GM19455 (cell line): Measurements from ENCODE around the gene LSM4.

Experiments used
- ATAC-seq: cut with Tn5 transposase; IDR thresholded peaks from one replicate; pipeline ENCODE4 v1.9.1; 2021; ENCODE audit not compliant: unreplicated experiment

The LSM4 gene

DNA sequence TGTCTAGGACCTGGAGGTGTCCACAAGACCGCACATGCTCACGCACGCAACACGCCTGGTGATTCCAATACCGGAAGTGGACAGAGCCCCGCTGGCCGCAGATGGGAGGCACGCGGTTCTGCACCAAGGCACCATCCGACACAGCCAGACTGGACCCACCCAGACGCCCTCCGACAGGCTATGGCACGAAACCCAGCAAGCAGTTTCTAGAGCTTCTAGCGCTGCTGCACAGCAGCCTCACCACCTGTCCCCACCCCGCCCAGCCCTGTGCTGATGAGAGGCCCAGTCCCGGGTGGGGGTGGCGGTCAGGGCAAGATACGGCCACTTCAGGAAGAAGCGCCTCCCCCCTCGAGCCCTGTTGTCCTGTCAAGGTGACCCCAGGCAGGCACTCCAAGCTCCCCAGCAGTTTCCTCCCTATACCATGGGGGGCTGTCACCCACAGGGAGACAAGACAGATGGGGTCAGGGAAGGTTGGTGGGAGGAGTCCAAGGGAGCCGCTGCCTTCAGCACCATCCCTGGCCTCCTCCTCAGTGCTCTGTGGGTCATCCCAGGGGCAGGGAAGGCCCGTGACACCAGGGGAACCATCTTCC is 11.3 kb downstream of the LSM4 start:
- no peak for ATAC-seq

DNA sequence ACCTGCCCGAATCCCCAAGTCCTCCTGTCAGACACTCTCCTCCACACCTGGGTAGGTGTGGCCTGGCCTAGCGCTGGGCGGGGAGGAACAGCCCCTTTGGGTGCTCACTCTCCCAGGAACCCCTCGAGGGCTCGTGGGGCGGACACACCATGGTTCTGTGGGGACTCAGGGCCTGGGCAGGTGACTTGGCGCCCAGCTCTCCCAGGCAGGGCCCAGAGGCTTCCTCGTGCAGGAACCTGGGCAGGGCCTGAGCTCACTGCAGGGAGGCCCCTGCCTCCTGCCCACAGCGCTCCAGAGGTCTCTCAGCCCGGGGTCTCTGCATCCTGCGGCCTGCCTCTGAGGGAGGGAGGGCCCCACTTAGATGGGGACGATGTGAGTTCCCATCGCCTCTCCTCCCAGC is 11.9 kb downstream of the LSM4 start:
- ATAC-seq = no peak

DNA sequence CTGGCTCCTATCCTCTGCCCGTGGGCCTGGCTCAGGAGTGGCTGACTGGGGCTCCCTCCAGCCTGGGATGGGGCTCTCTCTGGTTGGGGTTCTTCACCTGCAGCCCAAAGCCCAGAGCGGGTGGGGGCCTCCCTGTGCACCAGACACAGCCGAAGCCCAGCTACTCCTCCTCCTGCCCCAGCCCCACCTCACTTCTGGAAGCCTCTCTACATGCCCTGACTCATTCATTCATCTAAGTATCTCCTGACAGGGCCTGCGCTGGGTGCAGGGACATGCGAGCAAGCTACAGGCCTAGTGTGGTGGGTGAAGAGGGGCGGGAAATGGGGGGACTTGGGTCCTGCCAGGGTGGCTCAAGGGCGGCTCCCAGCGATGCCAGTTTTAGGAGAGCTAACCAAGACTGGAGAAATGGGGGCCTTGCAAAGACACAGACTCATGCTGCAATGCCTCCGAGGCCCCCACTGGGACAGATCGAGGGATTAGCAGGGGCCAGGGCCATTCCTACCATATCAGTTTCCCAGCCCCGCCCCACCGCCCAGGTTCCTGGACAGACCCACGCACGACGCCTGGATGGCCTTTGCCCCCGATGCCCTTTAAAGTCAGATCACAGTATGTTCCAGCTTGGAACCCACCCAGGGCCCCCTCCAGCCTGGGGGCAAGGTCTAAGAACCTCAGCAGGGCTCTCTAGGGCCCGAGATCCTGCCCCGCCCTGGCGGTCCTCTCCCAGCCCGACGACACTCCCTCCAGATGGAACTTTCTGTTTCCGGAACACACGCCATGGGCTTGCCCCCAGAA is 12.6 kb downstream of the LSM4 start:
- ATAC-seq = no peak

DNA sequence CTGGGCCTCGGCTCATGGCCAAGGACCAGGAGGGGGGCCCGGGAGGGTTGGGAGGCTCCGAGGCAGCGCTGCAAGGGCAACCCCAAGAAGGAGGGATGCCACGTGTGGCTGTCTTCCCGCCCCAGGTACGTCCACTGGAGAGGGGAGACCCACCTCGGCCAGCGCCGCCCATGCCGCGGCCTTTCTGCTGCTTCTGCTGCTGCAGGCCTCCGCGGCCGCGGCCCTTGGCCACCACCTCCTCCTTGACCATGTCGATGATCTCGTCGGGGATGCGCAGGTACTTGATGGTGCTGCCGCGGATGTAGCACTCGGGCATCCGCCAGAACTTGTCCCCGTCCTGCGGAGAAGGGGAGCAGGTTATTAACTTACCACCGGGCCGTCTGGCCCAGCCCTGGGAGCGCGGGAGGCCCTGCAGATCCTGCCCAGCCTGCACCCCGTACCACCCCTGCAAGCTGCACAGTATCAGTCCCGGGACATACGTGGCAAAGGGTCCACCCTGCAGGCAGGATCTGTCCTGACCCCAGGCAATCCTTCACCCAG is 13.3 kb downstream of the LSM4 start:
- no peak for ATAC-seq

DNA sequence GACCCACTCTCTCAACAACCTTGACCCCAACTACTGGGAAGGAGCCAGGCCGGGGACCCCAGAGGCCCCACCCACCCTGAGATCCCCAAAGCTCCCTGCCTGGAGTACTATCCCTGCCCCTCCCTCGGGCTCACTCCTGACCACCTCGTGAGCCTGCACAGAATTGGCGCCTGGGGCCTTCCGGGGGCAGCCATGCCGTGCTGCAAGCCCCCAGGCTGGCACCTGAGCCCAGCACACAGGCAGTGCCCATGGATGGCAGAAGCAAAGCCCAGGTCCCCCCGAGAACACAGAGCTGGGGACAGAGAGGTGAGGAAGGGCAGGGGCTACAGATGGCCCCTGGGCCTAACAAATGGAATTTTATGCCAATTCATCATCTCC is 13.9 kb downstream of the LSM4 start:
- no peak for ATAC-seq

DNA sequence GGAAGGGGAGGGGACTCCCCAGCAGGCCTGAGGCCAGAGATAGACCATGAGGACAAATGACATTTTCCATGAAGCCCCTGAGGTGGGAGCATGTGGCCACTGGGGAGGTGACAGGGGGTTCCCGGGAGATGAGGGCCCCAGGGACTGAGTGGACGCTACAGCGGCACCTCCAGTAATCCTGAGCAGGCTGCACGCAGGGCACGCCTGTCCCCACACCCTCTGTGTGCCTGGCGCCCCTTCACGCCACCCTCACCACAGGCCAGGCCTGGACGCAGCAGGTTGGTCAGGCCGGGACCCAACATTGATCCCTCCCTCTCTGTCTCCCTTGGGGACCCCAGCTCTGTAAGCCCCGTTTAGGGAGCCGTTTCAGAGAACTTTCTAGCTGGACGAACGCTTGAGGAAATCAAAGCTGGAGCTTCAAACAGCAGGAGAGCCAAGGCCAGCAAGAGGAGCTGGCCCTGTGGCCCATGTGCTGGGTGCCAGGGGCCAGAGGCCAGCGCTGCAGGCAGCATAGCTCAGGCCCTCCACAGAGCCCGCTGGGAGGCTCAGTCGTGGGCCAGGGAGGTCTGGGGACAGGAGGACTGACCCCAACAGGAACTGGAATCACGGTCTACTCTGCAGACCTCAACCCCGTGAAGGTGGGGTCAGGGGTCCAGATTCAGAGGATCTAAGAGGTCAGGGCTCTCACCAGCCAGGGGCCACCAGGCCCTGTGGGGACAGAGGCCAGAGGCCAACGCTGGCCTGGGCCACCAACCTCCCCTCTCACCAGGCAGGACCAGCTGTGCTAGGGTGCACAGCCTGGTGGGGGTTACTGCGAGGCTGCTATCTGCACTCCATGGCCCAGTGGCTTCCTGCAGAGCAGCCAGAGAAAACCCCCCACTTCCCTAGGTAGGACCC is 14.6 kb downstream of the LSM4 start:
- no peak for ATAC-seq

DNA sequence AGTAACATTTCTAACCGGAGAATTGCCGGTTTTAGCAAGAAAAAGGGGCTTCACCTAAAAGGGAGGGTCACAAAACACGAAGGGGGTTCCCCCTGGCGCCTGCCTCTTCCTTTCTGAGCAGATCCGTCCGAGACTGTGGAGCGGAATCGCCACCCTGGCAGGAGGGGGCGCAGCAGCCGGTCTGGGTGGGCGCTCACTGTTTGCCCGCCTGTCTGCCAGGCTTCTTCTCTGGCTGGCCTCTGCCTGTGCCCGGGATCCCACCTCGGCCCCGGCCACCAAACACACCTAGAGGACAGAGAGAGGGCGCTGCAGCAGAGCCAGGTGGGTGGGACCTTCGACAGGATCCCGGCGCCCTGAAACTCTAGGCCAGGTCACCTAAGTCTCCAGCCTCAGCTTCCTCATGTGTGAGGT is 15.6 kb downstream of the LSM4 start:
- ATAC-seq = no peak

DNA sequence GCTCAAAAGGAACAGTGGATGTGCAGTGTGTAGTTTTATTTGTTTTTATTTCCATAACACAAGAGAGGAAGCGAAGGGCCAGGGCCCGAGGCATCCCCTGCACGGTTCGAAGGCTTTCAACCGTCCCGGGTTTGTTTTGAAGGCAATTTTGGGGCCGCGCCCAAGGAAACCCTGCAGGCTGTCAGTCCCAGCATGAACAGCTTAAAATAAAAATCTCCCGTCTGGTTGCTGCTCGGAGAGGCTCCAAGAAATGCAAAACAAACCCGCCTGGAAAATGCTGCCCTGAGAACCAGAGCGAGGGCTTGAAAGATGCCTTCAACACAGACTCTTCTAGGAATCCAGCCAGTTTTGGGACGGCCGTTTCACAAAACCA is 16.0 kb downstream of the LSM4 start:
- no peak for ATAC-seq

DNA sequence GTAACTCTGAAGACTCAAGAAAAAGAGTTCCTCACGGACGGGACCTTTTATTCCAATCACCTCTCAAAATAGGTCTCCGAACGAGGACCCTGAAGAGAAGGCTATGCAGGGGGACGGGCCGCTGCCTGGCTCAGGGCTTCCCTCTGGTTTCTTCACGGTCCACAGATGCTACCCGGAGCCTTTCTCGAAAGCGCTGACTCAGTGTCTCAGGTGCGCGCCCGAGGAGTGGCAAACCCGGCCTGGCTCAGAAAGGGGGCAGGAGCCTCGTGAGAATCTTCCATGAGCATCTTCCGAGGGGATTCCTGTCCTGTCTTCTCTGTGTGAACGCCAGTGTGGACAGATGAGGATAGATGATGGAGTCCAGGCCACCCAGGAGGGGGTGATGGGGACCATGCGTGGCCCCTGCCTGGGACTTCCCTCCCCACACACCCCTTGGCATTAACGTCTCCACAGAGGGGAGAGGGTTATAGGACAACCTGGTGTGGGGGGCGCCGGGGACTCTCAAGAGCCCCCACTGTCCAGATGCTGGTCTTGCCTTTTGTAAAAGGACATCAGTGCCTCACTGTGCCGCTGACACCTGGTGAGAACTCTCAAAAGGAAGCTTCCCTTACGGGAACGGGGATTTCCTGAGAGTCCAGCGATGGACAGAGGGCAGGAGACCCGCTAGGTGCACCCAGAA is 16.5 kb downstream of the LSM4 start:
- ATAC-seq = no peak

DNA sequence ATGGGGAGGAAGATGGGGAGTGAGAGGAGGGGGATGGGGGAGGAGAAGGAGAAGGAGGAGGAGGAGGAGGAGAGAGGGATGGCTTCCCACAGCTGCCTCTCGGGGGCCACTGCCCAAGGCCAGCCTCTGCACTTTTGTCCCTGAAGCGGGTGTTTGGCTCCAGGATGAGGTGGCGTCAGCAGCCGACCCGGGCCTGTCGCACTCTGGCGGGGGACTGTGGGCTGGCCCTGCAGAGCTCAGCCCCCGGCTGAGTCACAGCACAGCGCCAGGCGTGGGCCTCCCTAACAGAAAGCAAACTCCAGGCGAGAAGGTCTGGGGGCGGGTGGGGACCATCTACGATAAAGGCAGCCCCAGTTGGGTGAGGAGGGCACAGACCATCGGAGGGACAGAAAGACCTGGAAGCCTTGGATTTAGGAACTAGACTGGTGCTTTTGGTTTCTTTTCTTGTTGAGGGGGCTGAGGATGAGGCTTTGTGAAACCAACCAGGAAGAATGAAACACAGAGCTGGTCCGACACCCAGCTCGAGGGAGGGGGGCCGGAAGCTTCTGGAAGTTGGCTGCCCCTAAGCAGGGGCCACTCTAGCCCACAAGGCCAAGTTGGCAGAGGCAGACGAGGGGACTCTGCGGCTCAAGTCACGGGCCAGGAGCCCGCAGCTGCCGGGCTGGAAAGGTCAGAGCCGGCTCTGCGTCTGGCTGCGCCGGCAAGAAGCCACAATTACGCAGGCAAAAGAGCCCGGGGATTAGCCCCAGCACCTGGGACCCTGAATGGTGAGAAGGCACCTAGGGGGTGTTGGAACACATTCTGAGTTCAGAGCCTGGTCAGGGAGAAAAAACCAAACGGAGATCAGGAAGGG is 18.2 kb downstream of the LSM4 start:
- no peak for ATAC-seq

DNA sequence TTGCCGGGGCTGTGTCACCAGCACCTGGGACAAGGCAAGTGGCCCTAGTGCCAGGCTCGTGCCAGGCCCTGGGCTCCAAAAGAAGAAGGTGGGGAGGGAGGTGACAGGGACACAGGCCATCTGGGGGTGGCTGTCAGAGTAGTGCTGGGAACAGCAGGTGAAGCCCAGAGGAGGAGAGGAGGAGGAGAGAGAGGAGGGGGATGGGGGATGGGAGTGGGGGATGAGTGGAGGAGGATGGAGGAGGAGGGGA is 18.7 kb downstream of the LSM4 start:
- ATAC-seq = no peak

DNA sequence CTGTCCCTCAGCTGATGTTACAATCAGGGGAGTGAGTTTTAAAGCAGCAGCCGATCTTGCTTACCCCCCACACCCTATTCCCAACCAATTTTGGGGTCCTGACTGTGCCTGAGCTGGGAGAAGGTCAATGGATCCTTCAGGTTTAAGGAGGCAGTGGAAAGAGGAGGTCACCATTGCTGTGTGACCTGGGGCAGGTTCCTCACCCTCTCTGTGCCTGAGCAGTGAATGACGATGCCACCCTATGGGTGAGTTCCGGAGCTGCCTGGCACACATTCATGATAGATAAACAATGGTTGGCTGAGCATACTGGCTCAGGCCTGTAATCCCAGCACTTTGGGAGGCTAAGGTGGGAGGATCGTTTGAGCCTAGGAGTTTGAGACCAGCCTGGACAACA is 21.2 kb downstream of the LSM4 start:
- no peak for ATAC-seq

DNA sequence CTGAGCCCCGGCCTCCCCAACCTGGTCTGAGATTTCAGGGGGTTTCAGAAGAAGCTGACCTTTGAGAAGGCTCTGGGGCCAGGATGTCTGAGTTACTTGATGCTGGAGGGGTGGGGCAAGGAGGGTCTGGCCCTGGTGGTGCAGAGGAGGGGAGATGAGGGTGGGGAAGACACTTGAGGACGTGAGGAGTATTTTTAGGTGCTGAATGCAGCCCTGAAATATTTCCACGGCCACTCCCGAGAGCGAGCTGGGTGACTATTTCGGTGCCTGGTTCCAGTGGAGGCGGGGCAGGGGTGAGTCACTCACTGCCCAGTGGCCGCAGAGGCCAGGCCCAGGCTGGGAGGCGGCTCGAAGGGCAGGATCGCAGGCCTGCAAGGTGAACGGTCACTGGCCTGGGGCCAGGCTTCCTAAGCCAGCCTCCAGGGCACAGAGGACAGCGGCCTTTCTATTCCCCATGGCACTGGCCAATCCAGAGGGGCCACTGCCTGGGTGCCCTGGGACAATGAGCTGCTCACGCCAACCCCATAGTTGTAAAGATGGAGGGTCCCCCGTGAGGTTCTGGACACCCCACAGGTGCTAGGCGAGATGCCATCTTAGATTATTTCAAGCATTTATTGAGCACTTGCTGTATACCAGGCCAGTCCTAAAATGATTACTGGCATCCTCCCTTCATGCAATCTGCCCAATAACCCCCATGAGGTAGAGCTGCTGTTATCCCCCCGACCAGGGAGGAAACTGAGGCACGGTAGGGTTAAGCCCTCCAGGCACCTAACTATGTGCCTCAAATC is 21.8 kb downstream of the LSM4 start:
- no peak for ATAC-seq

DNA sequence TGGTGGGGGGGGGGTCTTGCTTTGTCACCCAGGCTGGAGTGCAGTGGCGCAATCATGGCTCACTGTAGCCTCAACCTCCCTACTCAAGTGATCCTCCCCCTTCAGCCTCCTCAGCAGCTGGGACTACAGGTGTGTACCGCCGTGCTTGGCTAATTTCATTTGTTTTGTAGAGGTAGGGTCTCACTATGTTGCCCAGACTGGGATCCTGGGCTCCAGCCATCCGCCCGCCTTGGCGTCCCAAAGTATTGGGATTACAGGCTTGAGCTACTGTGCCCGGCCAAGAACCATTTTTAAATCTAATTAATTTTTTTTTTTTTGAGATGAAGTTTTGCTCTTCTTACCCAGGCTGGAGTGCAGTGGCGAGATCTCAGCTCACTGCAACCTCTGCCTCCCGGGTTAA is 23.2 kb downstream of the LSM4 start:
- no peak for ATAC-seq

DNA sequence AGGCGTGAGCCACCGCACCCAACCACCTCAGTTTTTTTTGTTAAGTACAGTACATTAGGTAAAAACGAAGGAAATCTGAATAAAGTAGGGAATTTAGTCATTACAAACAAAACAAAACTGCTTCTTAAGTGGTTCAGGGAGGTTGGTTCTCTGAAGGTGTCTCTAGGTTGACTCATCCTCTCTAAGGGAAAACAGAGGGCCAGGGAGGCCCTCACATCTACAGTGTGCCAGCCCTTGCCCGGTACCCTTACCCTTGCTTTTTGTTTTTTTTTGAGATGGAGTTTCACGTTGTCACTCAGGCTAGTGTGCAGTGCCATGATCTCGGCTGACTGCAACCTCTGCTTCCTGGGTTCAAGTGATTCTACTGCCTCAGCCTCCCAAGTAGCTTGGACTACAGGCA is 24.3 kb downstream of the LSM4 start:
- no peak for ATAC-seq

DNA sequence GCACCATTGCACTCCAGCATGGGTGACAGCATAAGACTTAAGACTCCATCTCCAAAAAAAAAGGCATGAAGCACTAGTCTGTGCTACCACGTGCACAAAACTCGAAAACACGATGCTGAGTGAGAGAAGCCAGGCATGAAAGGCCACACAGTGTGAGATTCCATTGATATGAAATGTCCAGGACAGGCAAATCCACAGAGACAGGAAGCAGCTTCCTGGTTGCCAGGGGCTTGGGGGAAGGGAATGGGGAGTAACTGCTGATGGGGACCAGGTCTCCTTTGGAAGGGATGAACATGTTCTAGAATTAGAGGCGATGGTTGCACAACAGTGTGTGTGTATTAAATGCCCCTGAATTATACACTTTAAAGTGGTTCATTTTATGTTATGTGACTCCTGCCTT is 25.6 kb downstream of the LSM4 start:
- ATAC-seq = no peak

DNA sequence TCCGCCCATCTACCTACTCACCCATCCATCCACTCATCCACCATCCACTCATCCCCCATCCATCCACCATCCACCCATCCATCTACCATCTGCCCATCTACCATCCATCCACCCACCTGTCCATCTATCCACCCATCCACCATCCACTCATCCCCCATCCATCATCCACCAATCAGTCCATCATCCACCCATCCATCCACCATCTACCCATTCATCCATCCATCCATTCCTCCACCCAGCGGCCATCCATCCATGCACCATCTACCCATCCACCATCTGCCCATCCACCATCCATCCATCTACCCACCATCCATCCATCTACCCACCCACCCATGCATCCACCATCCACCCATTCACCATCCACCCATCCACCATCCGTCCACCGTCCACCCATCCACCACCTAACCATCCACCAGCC is 27.8 kb downstream of the LSM4 start:
- ATAC-seq = no peak

DNA sequence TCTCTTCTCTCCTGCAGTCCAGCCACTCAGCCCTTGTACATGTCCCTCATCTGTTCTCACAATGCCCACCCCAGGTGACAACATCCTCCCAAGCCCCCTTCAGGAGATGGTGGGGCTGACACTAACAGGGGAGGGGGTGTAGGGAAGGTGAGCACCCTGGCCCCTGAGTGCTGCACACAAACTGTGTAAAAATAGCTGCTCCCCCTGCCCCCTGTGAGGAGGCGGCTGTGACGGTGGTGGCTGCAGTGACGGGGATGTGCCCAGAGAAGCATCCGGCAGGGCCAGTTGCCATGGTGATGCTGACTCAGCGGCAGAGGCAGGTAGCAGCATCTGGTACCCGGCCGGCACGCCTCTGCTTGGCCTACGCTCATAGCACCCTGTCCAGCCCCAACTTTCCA is 28.4 kb downstream of the LSM4 start:
- no peak for ATAC-seq

DNA sequence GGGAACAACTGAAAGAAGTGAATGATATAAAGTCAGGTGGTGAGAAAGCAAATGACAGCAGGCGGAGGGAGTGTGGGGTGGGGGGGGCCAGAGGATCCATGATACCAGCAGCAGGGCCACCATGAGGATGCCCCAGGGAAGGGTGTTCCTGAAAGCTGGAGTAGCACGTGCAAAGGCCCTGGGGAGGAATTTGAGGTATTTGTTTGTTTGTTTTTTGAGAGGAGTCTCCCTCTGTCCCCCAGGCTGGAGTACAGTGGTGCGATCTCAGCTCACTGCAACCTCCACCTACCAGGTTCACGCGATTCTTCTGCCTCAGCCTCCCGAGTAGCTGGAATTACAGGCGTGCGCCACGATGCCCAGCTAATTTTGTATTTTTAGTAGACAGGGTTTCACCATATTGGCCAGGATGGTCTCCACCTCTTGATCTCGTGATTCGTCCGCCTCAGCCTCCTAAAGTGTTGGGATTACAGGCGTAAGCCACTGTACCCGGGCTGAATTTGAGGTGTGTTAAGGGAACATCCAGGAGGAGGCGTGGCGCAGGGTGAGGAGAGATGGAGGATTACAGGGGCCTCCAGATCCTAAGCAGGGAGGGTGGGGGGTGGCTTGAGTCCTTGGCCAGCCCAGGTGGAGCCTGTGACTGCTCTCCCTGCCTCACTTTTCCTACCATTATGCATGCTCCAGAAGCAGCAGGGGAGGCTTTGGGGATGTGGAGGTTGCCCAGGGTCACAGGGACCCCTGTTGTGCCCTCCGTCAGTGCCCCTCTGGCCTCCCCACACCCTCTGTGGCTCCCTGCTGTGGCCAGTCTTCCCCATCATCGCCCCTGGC is 29.0 kb downstream of the LSM4 start:
- ATAC-seq = no peak
